CD4-positive, alpha-beta T cell treated with Interleukin-15 for 1 hour (primary cell): ENCODE measurements around the gene KIAA0319L.

Experiments used
- DNase-seq: peaks from one replicate; pipeline ENCODE4 v3.0.0-alpha.2; 2020

The KIAA0319L gene

DNA sequence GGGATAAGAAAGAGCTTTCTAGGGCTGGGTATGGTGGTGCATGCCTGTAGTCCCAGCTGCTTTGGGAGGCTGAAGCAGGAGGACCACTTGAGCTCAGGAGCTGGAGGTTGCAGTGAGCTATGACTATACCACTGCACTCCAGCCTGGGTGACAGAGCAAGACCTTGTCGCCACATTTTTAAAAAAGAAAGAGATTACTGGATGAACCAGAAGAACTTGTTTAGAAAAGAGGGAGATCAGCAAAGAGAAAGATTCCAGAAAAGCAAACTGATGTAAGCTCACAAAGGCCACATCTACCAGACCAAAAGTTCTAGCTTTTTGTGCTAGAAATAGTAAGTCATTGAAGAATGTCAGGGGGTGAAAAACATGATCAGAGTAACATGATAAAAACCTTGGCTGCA is 117.6 kb downstream of the KIAA0319L start:
- no peak for DNase-seq

DNA sequence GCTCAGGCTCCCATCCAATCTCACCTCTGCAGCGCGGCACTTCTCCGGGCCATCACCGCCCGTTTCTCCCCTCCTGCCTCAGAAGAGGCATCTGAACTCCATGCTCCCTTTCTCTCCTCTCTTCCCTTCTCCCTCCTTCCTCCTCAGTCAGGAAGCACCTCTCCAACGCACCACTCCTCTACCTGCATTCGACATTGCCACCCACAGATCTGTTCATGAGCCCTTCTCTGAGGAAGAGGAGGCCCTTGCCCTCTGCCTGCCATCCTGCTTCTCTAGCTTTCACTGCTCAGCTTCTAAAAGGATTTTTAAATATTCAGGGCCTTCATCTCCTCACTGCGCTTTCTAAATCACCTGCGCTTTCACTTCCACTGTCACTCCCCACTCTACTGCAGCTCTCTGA is 120.0 kb downstream of the KIAA0319L start:
- no peak for DNase-seq

DNA sequence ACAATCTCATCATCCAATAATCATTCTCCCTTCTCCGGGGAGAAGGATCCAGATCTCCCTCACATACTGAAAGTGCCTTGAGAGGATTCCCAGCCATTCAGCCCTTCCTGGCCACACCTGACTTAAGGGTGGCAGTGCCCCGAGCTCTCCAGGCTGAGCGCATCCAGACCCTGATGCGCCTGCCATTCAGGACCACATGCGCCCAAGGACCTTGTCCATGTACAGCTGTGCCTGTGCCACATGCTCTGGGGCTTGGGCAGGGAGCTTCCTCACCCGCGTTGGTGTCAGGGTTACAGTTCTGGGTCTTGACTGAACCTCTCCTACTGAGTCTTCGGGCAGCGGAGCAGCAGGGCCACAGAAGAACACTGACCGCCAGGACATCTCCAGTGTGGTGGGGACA is 121.1 kb downstream of the KIAA0319L start:
- no peak for DNase-seq

DNA sequence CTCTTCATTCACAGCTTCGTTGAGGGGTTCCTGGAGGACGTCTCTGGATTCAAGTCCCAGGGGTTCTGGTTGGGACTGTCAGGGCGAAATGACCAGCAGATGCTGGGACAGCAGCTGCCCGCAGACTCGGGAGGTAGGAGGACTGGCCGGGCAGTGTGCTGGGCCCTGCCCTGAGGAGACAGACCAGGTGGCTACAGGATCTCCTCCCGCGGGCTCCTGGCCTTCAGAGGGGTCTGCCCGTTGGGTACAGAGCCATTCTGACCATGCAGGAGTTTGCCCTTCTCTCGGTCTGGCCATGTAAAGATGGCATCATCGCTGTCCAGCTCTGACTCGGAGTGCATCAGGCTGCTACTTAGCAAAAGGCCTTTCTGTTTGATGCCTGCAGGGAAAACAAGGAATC is 122.5 kb downstream of the KIAA0319L start:
- DNase-seq, result no peak

DNA sequence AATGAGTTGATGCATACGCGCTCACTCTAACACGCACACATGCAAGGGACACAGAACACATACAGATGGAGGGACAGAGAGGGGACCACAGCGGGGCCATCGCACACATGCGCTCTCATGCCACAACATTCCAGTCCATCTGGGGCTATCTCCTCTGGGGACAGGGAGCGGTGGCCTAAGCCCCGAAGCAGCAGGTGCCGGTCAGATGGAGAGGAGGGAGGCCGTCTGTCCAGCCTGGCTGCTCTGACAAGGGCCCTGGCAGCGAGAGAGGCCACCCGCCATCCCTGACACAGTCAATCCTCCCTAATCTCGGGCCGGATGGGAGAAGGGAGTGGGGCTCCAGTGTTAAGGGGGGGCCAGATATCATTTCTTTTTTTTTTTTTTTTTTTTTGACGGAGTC is 123.5 kb downstream of the KIAA0319L start:
- DNase-seq, result no peak

DNA sequence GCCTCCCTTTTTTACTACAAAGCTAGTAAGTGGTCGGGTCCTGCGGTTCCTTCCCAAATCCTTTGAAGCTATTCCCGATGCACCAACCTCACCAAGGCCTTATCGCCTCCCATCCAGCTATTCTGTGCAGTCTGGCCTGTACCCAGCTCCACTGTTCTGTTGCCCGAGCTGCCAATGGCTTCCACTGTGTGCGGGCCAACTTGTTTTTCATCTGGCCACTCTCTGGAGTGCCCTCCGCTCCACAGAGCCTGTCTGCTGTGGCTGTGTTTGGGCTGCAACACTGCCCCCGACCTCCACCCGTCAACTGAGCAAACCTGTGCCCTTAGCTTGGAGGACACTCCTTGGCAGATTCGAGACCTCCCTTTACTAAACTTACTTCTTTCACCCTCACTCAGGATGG is 125.0 kb downstream of the KIAA0319L start:
- DNase-seq, result no peak

DNA sequence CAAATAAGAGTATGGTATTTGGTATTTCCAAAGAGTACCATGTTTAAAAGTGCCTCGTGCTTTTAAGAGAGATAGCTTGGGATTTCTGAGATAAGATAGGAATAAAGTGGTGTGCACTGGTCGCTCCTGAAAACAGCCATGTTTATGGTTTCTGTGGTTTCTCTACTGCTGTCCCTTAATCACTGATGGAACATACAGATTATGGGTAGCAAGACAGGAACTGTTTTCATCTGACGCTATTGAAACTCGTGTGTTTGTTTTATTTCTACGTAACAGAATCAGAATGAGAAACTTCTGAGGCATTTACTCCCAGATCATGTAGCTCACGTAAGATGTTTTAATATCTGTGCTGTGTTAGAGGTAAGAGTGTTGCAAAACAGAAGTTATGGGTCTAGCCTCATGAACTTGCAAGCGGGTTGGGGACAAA is 126.0 kb downstream of the KIAA0319L start:
- DNase-seq, result no peak

DNA sequence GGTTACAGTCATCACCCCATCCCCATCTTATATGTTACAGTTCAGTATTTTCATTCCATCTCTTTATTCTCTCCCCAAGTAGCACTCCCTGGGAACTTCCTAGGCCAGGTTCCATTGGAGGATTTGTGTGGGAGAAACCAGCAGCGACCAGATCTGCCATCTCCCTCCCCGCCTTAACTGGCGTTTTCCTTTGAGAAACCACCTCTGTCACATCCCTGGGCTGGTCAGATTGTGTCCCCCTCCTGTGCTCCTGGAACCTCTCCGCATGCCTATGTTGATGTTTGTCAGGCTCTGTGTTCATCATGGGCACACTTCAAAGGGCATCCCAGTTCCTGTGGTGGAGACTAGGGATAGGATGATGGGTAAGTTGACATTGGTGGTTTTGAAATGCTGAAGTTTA is 126.4 kb downstream of the KIAA0319L start:
- DNase-seq, result no peak

DNA sequence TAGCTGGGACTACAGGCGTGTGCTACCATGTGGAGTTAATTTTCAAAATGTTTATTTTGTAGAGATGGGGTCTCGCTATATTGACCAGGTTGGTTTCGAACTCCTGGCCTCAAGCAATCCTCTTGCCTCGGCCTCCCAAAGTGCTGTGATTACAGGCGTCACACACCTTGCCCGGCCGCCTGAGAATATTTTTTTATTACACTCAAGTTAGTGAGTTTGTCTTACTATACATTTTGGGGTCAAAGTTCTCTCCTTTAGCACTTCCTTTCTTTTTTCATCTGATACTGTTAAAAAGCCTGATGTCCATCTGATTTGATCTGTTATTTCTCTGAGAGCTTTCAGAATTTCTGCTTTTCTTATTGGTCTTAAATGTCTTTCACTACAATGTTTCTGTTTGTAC is 128.8 kb downstream of the KIAA0319L start:
- DNase-seq, result no peak

DNA sequence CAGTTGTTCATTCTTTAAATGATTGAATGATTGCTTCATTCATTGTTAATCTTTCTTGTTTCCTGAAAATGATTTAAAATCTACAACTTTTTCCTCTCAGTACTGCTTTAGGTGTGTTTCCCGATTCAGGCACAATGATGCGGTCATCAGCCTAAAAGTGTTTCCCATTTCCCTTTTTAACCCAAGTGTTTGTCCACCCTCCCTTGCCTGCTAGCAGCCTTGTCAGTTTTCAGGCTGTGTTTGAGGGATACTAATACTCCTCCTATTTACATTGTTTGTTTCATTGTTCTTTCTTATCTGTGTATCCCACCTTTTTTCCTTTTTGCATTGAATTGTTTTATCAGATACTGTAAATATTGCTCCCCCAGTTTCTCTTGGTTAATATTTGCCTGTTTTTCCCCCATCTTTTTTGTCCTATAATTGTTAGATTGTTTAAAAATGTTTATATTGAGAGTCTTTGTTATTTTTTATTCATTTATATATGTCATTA is 131.1 kb downstream of the KIAA0319L start:
- no peak for DNase-seq

DNA sequence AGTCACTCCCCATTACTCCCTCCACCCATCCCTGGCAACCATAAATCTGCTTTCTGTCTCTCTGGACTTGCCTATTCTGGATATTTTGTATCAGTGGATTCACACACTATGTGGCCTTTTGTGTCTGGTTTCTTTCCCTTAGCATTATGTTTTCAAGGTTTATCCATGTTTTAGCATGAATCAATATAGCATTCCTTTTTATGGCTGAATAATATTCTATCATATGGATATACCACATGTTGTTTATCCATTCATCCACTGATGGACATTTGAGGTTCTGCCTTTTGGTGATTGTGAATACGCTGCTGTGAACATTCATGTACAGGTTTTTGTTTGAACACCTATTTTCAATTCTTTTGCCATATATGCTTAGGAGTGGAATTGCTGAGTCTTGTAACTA is 148.3 kb downstream of the KIAA0319L start:
- DNase-seq, result no peak

DNA sequence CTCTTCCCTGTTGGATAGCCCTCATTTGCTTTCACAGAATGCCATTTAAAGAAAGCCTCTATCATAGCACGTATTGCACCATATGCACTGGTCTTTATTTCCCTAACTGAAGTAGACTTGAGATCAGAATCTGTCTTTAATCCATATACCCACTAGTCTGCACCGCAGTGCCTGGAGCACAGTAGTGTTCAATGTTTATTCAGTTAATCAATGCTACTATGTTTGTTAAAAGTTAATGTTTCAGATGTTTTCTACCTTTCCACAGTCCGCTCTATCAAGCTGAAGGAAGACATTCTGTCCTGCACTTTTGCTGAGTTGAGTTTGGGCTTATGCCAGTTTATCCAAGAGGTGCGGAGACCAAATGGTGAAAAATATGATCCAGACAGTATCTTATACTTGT is 149.5 kb downstream of the KIAA0319L start:
- DNase-seq, result no peak

DNA sequence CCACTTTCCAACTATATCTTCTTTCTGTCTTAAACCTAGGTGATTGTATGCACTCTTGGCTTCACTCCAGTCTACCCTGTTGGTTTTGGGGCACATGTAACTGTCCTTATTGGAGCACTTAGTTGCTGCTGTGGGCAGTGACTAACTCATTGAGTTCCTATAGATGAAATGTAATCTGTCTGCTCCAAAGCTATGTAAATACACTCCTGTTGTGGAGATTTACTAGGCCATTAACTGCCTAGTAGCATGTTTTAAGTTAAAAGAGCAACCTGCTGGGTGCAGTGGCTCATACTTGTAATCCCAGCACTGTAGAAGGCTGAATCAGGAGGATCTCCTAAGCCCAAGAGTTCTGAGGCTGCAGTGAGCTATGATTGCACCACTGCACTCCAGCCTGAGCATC is 151.1 kb downstream of the KIAA0319L start:
- DNase-seq, result no peak

DNA sequence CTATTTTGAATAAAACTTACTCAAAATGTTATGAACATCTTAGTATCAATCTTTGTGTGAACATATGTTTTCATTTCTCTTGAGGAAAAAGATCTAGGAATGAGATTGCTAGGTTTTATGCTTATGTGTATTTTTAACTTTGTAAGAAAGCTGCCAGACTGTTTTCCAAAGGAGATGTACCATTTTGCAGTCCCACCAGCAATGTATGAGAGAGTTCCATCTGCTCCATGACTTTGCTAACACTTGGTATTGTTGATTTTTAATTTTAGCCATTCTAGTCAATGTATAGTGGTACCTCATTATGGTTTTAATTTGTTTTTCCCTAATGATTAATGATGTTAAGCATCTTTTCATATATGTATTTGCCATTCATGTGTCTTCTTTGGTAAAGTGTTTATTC is 156.2 kb downstream of the KIAA0319L start:
- DNase-seq, result no peak

DNA sequence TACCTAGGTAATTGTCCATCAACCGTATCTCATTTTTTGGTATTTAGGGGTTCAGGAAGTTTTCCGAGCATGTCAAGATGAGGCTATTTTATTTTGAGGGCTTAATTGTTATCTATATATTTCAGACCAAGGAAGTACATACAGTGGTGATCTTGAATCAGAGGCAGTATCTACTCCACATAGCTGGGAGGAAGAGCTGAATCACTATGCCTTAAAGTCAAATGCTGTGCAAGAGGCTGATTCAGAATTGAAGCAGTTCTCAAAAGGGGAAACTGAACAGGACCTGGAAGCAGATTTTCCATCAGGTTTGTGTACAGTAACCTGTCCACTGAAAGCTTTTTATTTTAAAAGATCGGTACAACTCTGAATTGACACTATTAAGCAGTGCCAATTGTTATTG is 158.5 kb downstream of the KIAA0319L start:
- DNase-seq, result no peak

DNA sequence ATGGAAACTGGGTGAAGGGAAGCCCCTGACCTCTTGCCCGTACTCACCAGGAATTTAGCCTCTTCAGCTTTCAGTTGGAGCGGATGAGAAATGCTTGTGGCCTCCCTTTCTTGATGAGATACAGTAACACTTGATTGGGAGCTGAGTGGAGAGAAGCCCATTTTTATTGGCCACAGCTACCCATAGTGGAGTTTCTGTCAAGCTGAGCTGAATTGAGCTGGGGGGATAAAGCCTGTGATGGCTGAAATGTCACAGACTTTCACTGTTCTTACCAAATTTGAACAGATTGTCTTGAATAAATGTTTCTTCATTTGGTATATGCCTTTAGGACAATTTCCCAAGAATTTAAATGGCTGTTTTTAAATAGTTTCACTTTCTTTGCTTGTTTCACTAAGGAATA is 162.8 kb downstream of the KIAA0319L start:
- no peak for DNase-seq

DNA sequence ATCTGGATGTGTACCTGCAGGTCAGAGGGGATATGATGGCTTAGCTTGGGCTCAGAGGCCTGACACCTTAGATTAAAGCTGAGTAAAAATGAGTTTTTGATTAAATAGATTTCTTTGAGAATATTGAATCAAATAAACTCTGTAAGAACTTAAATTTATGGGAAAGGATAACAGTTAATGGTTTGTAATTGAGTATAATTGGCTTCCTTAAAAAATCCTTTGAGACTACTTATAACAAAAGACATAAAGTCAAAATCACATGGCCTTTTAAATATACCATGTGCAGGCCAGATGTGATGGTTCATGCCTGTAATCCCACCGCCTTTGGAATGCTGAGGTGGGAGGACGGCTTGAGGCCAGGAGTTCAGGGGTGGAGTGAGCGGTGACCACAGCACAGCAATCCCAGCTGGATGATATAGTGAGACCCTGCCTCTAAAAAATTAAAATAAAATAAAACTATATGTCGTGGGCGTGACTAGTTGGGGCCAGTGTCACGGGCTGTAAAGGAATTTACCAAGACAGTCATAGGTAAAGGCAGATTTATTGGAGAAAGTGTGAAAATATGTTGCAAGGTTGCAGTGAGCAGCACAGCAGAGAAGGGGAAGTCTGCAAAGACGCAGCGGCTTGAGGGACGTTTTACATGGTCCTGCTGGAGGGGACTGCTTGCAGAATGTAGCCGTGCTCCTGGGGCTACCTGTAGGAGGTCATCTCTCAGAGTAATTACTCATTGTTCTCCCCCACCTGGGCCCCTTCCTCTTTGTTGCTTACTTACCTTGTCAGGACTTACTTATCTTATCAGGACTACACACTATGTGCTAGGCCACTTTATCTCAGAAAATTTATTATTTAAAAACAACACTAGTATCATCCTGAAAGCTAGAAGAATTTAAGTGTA is 166.4 kb downstream of the KIAA0319L start:
- DNase-seq, result no peak

DNA sequence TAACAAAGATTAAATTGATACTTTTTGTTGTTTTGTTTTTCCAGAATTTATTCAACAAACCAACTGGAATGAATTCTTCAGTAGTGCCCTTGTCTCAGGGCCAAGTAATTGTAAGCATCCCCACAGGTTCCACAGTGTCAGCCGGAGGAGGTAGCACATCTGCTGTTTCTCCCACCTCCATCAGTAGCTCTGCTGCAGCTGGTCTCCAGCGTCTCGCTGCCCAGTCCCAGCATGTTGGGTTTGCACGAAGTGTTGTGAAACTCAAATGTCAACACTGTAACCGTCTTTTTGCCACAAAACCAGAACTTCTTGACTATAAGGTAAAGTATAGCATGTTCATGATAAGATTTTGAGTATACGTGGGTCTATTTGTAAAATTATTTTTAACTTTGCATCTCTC is 170.2 kb downstream of the KIAA0319L start:
- DNase-seq, result no peak

DNA sequence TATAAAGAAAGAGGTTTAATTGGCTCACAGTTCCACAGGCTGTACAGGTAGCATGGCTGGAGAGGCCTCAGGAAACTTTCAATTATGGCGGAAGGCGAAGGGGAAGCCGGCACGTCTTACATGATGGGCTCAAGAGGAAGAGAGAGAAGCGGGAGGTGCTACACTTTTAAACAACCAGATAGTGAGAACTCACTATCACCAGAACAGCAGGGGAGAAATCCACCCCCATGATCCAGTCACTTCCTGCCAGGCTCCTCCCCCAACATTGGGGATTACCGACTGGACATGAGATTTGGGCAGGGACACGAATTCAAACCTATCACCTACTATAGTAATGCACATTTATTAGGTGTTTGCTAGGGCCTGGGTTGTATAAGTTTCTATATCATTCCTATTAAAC is 170.9 kb downstream of the KIAA0319L start:
- DNase-seq, result no peak
